Chondrocyte (in vitro differentiated cells): ENCODE results near the gene TESK2. TPM values are rescaled to one million over a fixed set of nuclear protein-coding genes. Genes with fewer than 3 reads are reported as not detected.
A peak's percentile ranks its signal among the peaks of the same experiment; 100 is the strongest.

ENCODE experiments used
- DNase-seq: peaks from one replicate; pipeline ENCODE4 v3.0.0; 2021; ENCODE audit warnings: mixed read lengths, low spot score
- H3K27ac Mint-ChIP-seq: one replicate; pipeline ENCODE4 v1.8.0; 2021; ENCODE audit warnings: mild to moderate bottlenecking, moderate library complexity, mixed read lengths; ENCODE audit not compliant: unreplicated experiment
- H3K27me3 Mint-ChIP-seq: 2 replicates; pipeline ENCODE4 v1.8.0; 2021; ENCODE audit warnings: low read depth, mixed read lengths
- H3K36me3 Mint-ChIP-seq: 2 replicates; pipeline ENCODE4 v1.8.0; 2021; ENCODE audit warnings: low read depth, mixed read lengths
- H3K4me1 Mint-ChIP-seq: 2 replicates; pipeline ENCODE4 v1.8.0; 2021; ENCODE audit warnings: low read depth, mild to moderate bottlenecking, mixed read lengths
- H3K4me3 Mint-ChIP-seq: one replicate; pipeline ENCODE4 v1.8.0; 2021; ENCODE audit warnings: mild to moderate bottlenecking, moderate library complexity, mixed read lengths; ENCODE audit not compliant: unreplicated experiment
- H3K9me3 Mint-ChIP-seq: 2 replicates; pipeline ENCODE4 v1.8.0; 2021; ENCODE audit warnings: low read depth, mixed read lengths
- total RNA-seq: library from RNA; stranded (reverse); gene quantifications from 3 replicates; pipeline ENCODE4 v1.2.1, GENCODE V29; 2021
- TF ChIP-seq, protein P1 (sequence below): fragments of 200-600 bp; sonication (generic); IDR thresholded peaks from 2 replicates; pipeline ENCODE4 v1.5.0; 2021; ENCODE audit warnings: antibody characterized with exemption, mild to moderate bottlenecking, moderate library complexity

The TESK2 gene
- total RNA-seq, 1 donor from 2014 or later: 1.6 TPM

DNA sequence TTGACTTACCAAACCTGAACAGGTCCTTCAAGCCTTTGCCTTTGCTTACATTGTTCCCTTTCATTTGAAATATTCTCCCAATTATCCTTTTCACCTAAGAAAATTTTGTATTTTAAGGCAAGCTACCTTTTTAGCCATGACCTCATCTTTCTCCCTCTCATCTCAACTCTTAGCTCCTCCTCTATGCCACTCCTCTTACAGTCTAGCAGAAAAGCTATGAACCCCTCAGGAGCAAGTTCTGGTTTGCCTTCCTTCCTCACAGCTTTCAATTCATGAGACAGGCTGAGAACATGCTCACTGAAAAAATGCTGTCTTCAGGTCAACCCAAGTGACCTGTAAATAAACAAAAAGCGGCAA lies 142.4 kb downstream of the TESK2 start:
- no peak overlapping the region for H3K4me3 Mint-ChIP-seq
- DNase-seq: no peak
- peaks cover 16% of the 10 kb centered on the region for H3K4me1 Mint-ChIP-seq
- TF ChIP-seq, protein P1, sequence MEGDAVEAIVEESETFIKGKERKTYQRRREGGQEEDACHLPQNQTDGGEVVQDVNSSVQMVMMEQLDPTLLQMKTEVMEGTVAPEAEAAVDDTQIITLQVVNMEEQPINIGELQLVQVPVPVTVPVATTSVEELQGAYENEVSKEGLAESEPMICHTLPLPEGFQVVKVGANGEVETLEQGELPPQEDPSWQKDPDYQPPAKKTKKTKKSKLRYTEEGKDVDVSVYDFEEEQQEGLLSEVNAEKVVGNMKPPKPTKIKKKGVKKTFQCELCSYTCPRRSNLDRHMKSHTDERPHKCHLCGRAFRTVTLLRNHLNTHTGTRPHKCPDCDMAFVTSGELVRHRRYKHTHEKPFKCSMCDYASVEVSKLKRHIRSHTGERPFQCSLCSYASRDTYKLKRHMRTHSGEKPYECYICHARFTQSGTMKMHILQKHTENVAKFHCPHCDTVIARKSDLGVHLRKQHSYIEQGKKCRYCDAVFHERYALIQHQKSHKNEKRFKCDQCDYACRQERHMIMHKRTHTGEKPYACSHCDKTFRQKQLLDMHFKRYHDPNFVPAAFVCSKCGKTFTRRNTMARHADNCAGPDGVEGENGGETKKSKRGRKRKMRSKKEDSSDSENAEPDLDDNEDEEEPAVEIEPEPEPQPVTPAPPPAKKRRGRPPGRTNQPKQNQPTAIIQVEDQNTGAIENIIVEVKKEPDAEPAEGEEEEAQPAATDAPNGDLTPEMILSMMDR: no peak
- no peaks in the 10 kb centered on the region for H3K9me3 Mint-ChIP-seq
- H3K27ac Mint-ChIP-seq: peak overlapping the region; percentile 28
- no peaks in the 10 kb centered on the region for H3K27me3 Mint-ChIP-seq
- peaks cover 4% of the 10 kb centered on the region for H3K36me3 Mint-ChIP-seq

DNA sequence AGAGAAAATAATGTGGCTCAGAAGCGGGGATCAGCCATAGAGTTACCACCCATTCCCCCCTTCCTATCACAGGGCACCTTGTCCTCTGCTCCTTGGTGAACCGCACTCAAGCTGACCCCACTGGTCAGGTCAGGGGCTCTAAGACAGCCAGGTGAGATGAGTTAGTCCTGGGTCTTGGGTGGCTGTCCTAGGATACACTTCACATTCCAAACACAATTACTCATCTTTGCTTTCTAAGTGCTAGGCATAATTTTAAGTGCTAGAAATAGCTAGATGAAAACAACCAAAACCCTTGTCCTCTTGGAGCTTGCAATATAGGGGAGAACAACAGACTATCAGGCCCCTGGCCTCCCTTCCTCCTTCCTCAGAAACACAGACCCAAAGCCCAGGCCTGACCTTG lies 142.9 kb downstream of the TESK2 start:
- no peaks in the 10 kb centered on the region for H3K9me3 Mint-ChIP-seq
- peak overlapping the region; percentile 33 for H3K27ac Mint-ChIP-seq
- TF ChIP-seq, protein P1: no peak
- H3K4me1 Mint-ChIP-seq: peaks cover 16% of the 10 kb centered on the region
- DNase-seq: no peak
- H3K4me3 Mint-ChIP-seq: no peak overlapping the region
- H3K36me3 Mint-ChIP-seq: peaks cover 5% of the 10 kb centered on the region
- H3K27me3 Mint-ChIP-seq: no peaks in the 10 kb centered on the region

DNA sequence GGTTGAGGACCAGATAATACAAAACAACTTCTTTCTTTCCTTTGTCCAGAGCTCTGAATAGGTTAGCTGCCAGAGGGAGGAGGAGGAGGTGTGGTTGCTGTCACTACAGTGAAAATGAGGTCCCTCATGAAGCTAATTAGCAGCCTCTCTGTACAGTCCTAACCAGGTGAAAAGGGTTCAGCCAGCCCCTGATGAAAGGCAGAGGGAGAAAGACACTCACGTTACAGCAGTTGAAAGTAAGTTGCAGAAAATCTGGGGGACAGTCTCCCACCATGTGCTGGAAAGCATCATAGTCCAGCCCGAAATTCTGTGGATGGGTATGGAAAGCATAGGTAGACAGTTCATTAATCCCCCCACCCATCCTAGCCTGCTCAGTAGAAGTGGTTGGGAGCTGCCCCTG lies 144.5 kb downstream of the TESK2 start:
- Mint-ChIP-seq H3K27me3 (no peaks in the 10 kb centered on the region), H3K27ac (no peak overlapping the region), H3K4me1 (peaks cover 21% of the 10 kb centered on the region), H3K9me3 (no peaks in the 10 kb centered on the region), H3K36me3 (peaks cover 5% of the 10 kb centered on the region), H3K4me3 (no peak overlapping the region)
- TF ChIP-seq, protein P1: no peak
- no peak for DNase-seq

DNA sequence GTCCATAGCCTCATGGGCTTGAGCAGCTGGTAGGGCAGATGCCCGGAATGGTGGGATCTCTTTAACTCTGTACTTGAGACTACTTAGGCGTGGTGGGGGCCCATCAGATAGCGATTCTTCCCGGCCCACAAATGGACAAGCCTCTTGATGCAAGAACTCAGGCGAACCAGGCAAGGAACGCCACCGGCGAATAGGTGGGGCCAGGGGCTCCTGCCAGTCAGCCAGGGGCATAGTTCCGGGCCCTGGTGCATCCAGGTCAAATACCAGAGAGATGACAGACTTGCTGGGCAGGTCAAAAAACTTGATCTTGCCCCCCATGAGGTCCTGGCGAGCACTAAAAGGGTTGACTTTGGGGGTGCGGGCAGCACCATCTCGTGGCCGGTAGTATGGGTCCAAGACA lies 145.9 kb downstream of the TESK2 start:
- TF ChIP-seq, protein P1: no peak
- H3K9me3 Mint-ChIP-seq: no peaks in the 10 kb centered on the region
- H3K27me3 Mint-ChIP-seq: no peaks in the 10 kb centered on the region
- no peak overlapping the region for H3K27ac Mint-ChIP-seq
- peaks cover 32% of the 10 kb centered on the region for H3K4me1 Mint-ChIP-seq
- peaks cover 5% of the 10 kb centered on the region for H3K36me3 Mint-ChIP-seq
- no peak for DNase-seq
- no peak overlapping the region for H3K4me3 Mint-ChIP-seq

DNA sequence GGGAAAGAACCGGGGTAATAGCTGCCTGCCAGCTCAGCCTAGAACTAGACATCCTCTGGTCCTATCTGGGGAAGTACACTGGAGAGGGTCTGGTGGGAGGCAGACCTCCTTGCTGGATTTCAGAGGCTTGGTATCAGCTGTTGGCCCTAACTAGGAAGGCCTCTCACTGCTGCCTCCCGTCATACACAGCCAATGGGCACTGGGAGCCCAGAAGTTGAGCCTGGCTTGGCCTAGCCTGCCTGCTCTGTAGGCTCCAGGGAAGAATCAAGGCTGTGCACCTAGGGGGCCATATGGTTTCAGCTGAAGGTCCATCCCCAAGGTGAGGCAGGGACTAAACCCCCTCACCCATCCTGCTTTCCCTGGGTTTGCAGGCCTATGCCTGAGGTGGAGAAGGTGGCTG lies 146.5 kb downstream of the TESK2 start:
- no peaks in the 10 kb centered on the region for H3K9me3 Mint-ChIP-seq
- H3K4me1 Mint-ChIP-seq: peaks cover 35% of the 10 kb centered on the region
- H3K27ac Mint-ChIP-seq: no peak overlapping the region
- H3K4me3 Mint-ChIP-seq: no peak overlapping the region
- TF ChIP-seq, protein P1: no peak
- no peak for DNase-seq
- peaks cover 5% of the 10 kb centered on the region for H3K36me3 Mint-ChIP-seq
- no peaks in the 10 kb centered on the region for H3K27me3 Mint-ChIP-seq
